OCI-LY7 (cell line): ENCODE measurements around the gene TRIM14. TPM values are rescaled to one million over a fixed set of nuclear protein-coding genes. Genes with fewer than 3 reads are reported as not detected.

Source experiments
- BruUV-seq: library from RNA; stranded (reverse); fragments of 400-500 nt; replicated peaks from 2 replicates; lab custom pipeline; 2021; lab: Mats Ljungman, UMichigan
- CTCF ChIA-PET: fragments of 300-600 bp; sonication (Branson Sonifier 250); formaldehyde crosslinking; loops from one replicate; lab custom pipeline; 2022; ENCODE audit warnings: antibody characterized with exemption; ENCODE audit not compliant: unreplicated experiment; lab: Charles Lee
- POLR2A ChIA-PET: fragments of 300-600 bp; sonication (Branson Sonifier 250); formaldehyde crosslinking; loops from one replicate; lab custom pipeline; 2022; ENCODE audit warnings: antibody characterized with exemption; lab: Charles Lee
- DNase-seq: peaks from one replicate; pipeline ENCODE4 v3.0.0-alpha.2; 2015; ENCODE audit warnings: low spot score
- H2AFZ ChIP-seq: fragments of 200-600 bp; sonication (generic), shearing (Covaris generic); 2 replicates; pipeline ENCODE4 v1.6.1; 2014; ENCODE audit warnings: mild to moderate bottlenecking, antibody characterized with exemption, low read length, moderate library complexity
- H3K27ac ChIP-seq: fragments of 200-600 bp; sonication (generic); 2 replicates; pipeline ENCODE4 v1.5.1; 2014; ENCODE audit warnings: mixed run types, low read depth, mild to moderate bottlenecking, moderate library complexity, low read length, inconsistent platforms; ENCODE audit not compliant: poor library complexity, severe bottlenecking
- H3K36me3 ChIP-seq: fragments of 200-600 bp; sonication (generic); 2 replicates; pipeline ENCODE4 v1.6.1; 2014; ENCODE audit warnings: mild to moderate bottlenecking, antibody characterized with exemption, low read length, moderate library complexity, mixed read lengths; ENCODE audit not compliant: insufficient read depth
- H3K4me1 ChIP-seq: fragments of 200-600 bp; sonication (generic); 2 replicates; pipeline ENCODE4 v1.5.1; 2014; ENCODE audit warnings: mild to moderate bottlenecking, low read length; ENCODE audit not compliant: insufficient read depth, poor library complexity, severe bottlenecking
- H3K4me2 ChIP-seq: fragments of 200-600 bp; sonication (generic); 2 replicates; pipeline ENCODE4 v1.6.1; 2014; ENCODE audit warnings: mild to moderate bottlenecking, low read length
- H3K4me3 ChIP-seq: fragments of 200-600 bp; sonication (generic); 2 replicates; pipeline ENCODE4 v1.5.1; 2014; ENCODE audit warnings: mild to moderate bottlenecking, low read depth, low read length; ENCODE audit not compliant: poor library complexity, severe bottlenecking
- H3K79me2 ChIP-seq: fragments of 200-600 bp; sonication (generic); 2 replicates; pipeline ENCODE4 v1.6.1; 2016; ENCODE audit warnings: low read depth, mild to moderate bottlenecking, low read length, moderate library complexity, mixed read lengths; ENCODE audit not compliant: insufficient read depth
- H3K9me2 ChIP-seq: fragments of 200-600 bp; sonication (generic); 2 replicates; pipeline ENCODE4 v1.6.1; 2016; ENCODE audit warnings: mild to moderate bottlenecking, low read length, mixed read lengths; ENCODE audit not compliant: insufficient read depth
- H3K9me3 ChIP-seq: fragments of 200-600 bp; sonication (generic); 2 replicates; pipeline ENCODE4 v1.6.1; 2014; ENCODE audit warnings: mild to moderate bottlenecking, mixed run types, low read length, mixed read lengths
- H4K20me1 ChIP-seq: fragments of 200-600 bp; sonication (generic); 2 replicates; pipeline ENCODE4 v1.6.1; 2014; ENCODE audit warnings: mild to moderate bottlenecking, antibody characterized with exemption, low read length, moderate library complexity, mixed read lengths; ENCODE audit not compliant: insufficient read depth
- EZH2phosphoT487 ChIP-seq: fragments of 200-600 bp; sonication (generic); IDR thresholded peaks from 2 replicates; pipeline ENCODE4 v1.6.1; 2018; ENCODE audit warnings: low read depth, borderline replicate concordance, mild to moderate bottlenecking, mixed run types, antibody characterized with exemption, low read length, moderate library complexity, mixed read lengths
- intact Hi-C: fragments of 100-400 bp; cut with micrococcal nuclease; formaldehyde crosslinking; loops from one replicate; pipeline ENCODE4 v1.10.0; 2022; ENCODE audit not compliant: unreplicated experiment
- total RNA-seq, 2 experiments: library from RNA; depleted of rRNA in 1 of 2; stranded (reverse); fragments of >200 nt in 1 of 2; shearing (Covaris generic) in 1 of 2; gene quantifications; 2 replicates each; pipeline ENCODE4 v1.2.3, GENCODE V29; 2014 to 2022
- TF ChIP-seq, protein P1 (sequence below): fragments of 200-600 bp; sonication (generic); conservative IDR thresholded peaks from 2 replicates; pipeline ENCODE4 v1.5.1; 2014; ENCODE audit warnings: mild to moderate bottlenecking, antibody characterized with exemption, low read length, moderate library complexity, mixed read lengths

The TRIM14 gene
- total RNA-seq, 2 experiments from 2014 or later, result 21.4 to 26.0 TPM

DNA sequence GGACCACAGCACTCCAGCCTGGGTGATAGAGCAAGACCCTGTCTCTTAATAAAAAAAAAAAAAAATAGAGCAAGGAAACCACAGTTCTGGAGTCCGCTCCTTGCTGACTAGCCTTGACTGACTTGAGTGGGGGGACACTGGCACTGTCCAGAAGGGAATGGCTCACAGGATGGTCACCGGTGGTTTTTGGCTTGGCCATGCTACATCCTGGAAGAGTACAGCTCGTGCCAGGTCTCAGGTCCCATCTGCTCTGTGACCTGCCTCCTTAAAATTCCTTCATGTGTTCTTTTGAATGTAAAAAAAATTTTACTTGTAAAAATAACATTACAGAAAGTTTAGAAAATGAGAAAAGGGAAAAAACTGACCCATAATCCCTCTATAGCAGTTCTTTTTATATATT is 56.9 kb downstream of the TRIM14 start:
- ChIA-PET CTCF (no interaction called here), POLR2A (no interaction called here)
- H3K27ac ChIP-seq, result no peak overlapping the region
- H3K4me2 ChIP-seq, result no peak overlapping the region
- H4K20me1 ChIP-seq, result no peaks in the 10 kb centered on the region
- H2AFZ ChIP-seq, result no peak overlapping the region
- TF ChIP-seq EZH2phosphoT487, result no peak
- TF ChIP-seq, protein P1, sequence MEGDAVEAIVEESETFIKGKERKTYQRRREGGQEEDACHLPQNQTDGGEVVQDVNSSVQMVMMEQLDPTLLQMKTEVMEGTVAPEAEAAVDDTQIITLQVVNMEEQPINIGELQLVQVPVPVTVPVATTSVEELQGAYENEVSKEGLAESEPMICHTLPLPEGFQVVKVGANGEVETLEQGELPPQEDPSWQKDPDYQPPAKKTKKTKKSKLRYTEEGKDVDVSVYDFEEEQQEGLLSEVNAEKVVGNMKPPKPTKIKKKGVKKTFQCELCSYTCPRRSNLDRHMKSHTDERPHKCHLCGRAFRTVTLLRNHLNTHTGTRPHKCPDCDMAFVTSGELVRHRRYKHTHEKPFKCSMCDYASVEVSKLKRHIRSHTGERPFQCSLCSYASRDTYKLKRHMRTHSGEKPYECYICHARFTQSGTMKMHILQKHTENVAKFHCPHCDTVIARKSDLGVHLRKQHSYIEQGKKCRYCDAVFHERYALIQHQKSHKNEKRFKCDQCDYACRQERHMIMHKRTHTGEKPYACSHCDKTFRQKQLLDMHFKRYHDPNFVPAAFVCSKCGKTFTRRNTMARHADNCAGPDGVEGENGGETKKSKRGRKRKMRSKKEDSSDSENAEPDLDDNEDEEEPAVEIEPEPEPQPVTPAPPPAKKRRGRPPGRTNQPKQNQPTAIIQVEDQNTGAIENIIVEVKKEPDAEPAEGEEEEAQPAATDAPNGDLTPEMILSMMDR, result no peak
- no TSS peak for BruUV-seq
- intact Hi-C loops, result no loop called here
- peaks cover 63% of the 10 kb centered on the region for H3K36me3 ChIP-seq
- no peak for DNase-seq
- peaks cover 14% of the 10 kb centered on the region; the same call in 1 of the 2 replicates for H3K79me2 ChIP-seq
- no peaks in the 10 kb centered on the region for H3K9me3 ChIP-seq
- no peak overlapping the region for H3K4me3 ChIP-seq
- no peaks in the 10 kb centered on the region for H3K9me2 ChIP-seq
- H3K4me1 ChIP-seq, result peaks cover 6% of the 10 kb centered on the region

DNA sequence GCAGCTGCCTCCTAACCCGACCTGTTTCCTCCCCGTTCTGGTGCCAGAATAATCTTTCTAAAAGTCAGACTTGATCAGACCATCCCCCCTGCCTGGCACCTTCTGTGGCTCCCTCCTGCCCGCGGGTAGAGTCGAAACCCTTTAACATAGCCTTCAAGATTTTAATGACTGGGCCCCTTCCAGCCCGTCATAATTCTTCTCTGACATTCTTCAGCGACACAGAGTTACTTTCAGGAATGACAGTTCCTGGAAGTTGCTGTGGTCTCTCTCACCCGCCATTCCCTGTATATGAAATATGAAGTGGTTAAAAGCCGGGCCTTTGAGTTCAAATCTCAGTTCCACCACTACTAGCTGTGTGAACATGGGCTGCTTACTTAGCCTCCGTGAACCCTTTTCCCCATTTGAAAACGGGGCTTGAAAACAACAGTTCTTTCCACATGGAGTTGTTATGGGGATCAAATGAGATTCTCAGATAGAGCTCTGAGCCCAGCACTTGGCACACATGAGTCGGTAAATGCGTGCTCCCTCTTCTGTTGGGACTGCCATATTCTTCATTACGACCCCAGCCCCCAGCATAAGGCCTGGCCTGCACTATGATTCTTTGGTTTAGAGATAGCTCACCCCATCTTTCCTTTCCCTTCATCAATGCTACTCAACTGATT is 61.8 kb downstream of the TRIM14 start:
- Histone ChIP-seq H3K4me2 (peak overlapping the region; percentile 93), H3K36me3 (peaks cover 39% of the 10 kb centered on the region), H3K9me3 (no peaks in the 10 kb centered on the region), H3K27ac (peak overlapping the region; percentile 42), H3K4me3 (peak overlapping the region; percentile 87), H3K79me2 (peaks cover 17% of the 10 kb centered on the region; the same call in 1 of the 2 replicates), H3K9me2 (no peaks in the 10 kb centered on the region), H3K4me1 (peaks cover 11% of the 10 kb centered on the region), H2AFZ (peak overlapping the region; percentile 50; the same call in 1 of the 2 replicates), H4K20me1 (no peaks in the 10 kb centered on the region)
- DNase-seq, result peak; percentile 37
- ChIA-PET POLR2A (interaction anchor here (0.7 to 5.0 kb wide), 9 partner anchors 11 to 199 kb away, joined by 3 to 41 read pairs (median 6); partner anchors contain the start of genes TBC1D2 and TRMO), CTCF (interaction anchor here (1.0 to 1.4 kb wide), 4 partner anchors 17 to 198 kb away, joined by 3 to 4 read pairs (median 3); partner anchors contain the start of gene TBC1D2)
- BruUV-seq, result no TSS peak
- intact Hi-C loops, result loop anchor here (5.0 kb wide), 1 partner anchor 200 kb away; the partner anchor contains the start of gene TBC1D2
- no peak for TF ChIP-seq EZH2phosphoT487
- TF ChIP-seq, protein P1, result no peak
